Ectodermal cell (in vitro differentiated cells): ENCODE measurements around the gene HSPH1.

ENCODE experiments used
- H3K27ac ChIP-seq: 2 replicates; pipeline ENCODE4 v1.7.0; 2013; ENCODE audit warnings: mild to moderate bottlenecking, low read depth, low read length; ENCODE audit not compliant: insufficient read depth, poor library complexity, severe bottlenecking
- H3K27me3 ChIP-seq: 2 replicates; pipeline ENCODE4 v1.7.0; 2013; ENCODE audit warnings: mild to moderate bottlenecking, low read length; ENCODE audit not compliant: insufficient read depth, control insufficient read depth, poor library complexity, severe bottlenecking
- H3K36me3 ChIP-seq: one replicate; pipeline ENCODE4 v1.7.0; 2013; ENCODE audit warnings: low read length; ENCODE audit not compliant: control insufficient read depth, insufficient read depth
- H3K4me1 ChIP-seq: one replicate; pipeline ENCODE4 v1.7.0; 2013; ENCODE audit warnings: low read length; ENCODE audit not compliant: control insufficient read depth, insufficient read depth
- H3K4me3 ChIP-seq: 2 replicates; pipeline ENCODE4 v1.7.0; 2013; ENCODE audit warnings: low read depth, low read length, control low read depth; ENCODE audit not compliant: insufficient read depth
- H3K9me3 ChIP-seq: 2 replicates; pipeline ENCODE4 v1.7.0; 2013; ENCODE audit warnings: mild to moderate bottlenecking, low read length, moderate library complexity; ENCODE audit not compliant: control insufficient read depth
- WGBS, 2 experiments: methylation state at CpG; one replicate each; pipeline ENCODE4 v1.1.7; 2013; ENCODE audit warnings: missing lambda C conversion rate in 2 of 2; 5-methylcytosine and 5-hydroxymethylcytosine counted together

HSPH1 gene

GRCh38 chr13:31160857-31161556, 697 bp downstream of the HSPH1 start:
- peak overlapping the region; percentile 56 for H3K27ac ChIP-seq
- H3K36me3 ChIP-seq = no peaks in the 10 kb centered on the region
- no peaks in the 10 kb centered on the region for H3K9me3 ChIP-seq
- no peaks in the 10 kb centered on the region for H3K27me3 ChIP-seq
- no peaks in the 10 kb centered on the region for H3K4me1 ChIP-seq
- WGBS, 2 experiments = 0% methylated on average over 51 of the region's 51 CpGs
- H3K4me3 ChIP-seq = peak overlapping the region; percentile 86

- H3K27me3 ChIP-seq = no peaks in the 10 kb centered on the region
- H3K4me1 ChIP-seq = no peaks in the 10 kb centered on the region
- no peak overlapping the region for H3K4me3 ChIP-seq
- WGBS, 2 experiments = 82 to 87% methylated on average over 4 of the region's 4 CpGs
- no peak overlapping the region for H3K27ac ChIP-seq
- H3K9me3 ChIP-seq = no peaks in the 10 kb centered on the region
- H3K36me3 ChIP-seq = peaks cover 9% of the 10 kb centered on the region
Measured at GRCh38 chr13:31159306-31159705, 2.4 kb downstream of the HSPH1 start.

- H3K4me1 ChIP-seq = no peaks in the 10 kb centered on the region
- no peak overlapping the region for H3K4me3 ChIP-seq
- no peaks in the 10 kb centered on the region for H3K27me3 ChIP-seq
- 89 to 93% methylated on average over 1 to 2 of the region's 2 CpGs for WGBS, 2 experiments
- H3K36me3 ChIP-seq = peaks cover 30% of the 10 kb centered on the region
- H3K27ac ChIP-seq = no peak overlapping the region
- H3K9me3 ChIP-seq = no peaks in the 10 kb centered on the region
Measured at GRCh38 chr13:31154939-31155338, 6.8 kb downstream of the HSPH1 start.

- WGBS, 2 experiments = 99 to 100% methylated on average over 3 of the region's 3 CpGs
Measured at GRCh38 chr13:31151837-31152236, 9.9 kb downstream of the HSPH1 start.

GRCh38 chr13:31150315-31150985, 11.3 kb downstream of the HSPH1 start:
- Histone ChIP-seq H3K9me3 (no peaks in the 10 kb centered on the region), H3K27me3 (no peaks in the 10 kb centered on the region), H3K4me1 (no peaks in the 10 kb centered on the region), H3K27ac (no peak overlapping the region), H3K36me3 (peaks cover 45% of the 10 kb centered on the region), H3K4me3 (no peak overlapping the region)
- 95 to 100% methylated on average over 4 of the region's 4 CpGs for WGBS, 2 experiments

More at GRCh38 chr13:31151837-31152236, 9.9 kb downstream of the HSPH1 start:
- H3K27me3 ChIP-seq = no peaks in the 10 kb centered on the region
- H3K27ac ChIP-seq = no peak overlapping the region
- no peak overlapping the region for H3K4me3 ChIP-seq
- H3K9me3 ChIP-seq = no peaks in the 10 kb centered on the region
- no peaks in the 10 kb centered on the region for H3K4me1 ChIP-seq
- H3K36me3 ChIP-seq = peaks cover 32% of the 10 kb centered on the region

- Histone ChIP-seq H3K36me3 (peaks cover 48% of the 10 kb centered on the region), H3K27ac (no peak overlapping the region), H3K9me3 (no peaks in the 10 kb centered on the region), H3K27me3 (no peaks in the 10 kb centered on the region), H3K4me1 (no peaks in the 10 kb centered on the region), H3K4me3 (no peak overlapping the region)
- 95 to 96% methylated on average over 2 of the region's 2 CpGs for WGBS, 2 experiments
Measured at GRCh38 chr13:31149604-31150003, 12.1 kb downstream of the HSPH1 start.

- no peak overlapping the region for H3K4me3 ChIP-seq
- H3K36me3 ChIP-seq = peaks cover 53% of the 10 kb centered on the region
- WGBS, 2 experiments = 93 to 96% methylated on average over 4 of the region's 4 CpGs
- no peaks in the 10 kb centered on the region for H3K27me3 ChIP-seq
- H3K9me3 ChIP-seq = no peaks in the 10 kb centered on the region
- no peak overlapping the region for H3K27ac ChIP-seq
- H3K4me1 ChIP-seq = no peaks in the 10 kb centered on the region
Measured at GRCh38 chr13:31145417-31145816, 16.3 kb downstream of the HSPH1 start.

- no peaks in the 10 kb centered on the region for H3K9me3 ChIP-seq
- 90 to 94% methylated on average over 2 of the region's 3 CpGs for WGBS, 2 experiments
- peaks cover 42% of the 10 kb centered on the region for H3K36me3 ChIP-seq
- H3K27me3 ChIP-seq = no peaks in the 10 kb centered on the region
- H3K27ac ChIP-seq = no peak overlapping the region
- H3K4me1 ChIP-seq = no peaks in the 10 kb centered on the region
- no peak overlapping the region for H3K4me3 ChIP-seq
Measured at GRCh38 chr13:31138515-31138914, 23.2 kb downstream of the HSPH1 start.

- Histone ChIP-seq H3K4me1 (no peaks in the 10 kb centered on the region), H3K27me3 (no peaks in the 10 kb centered on the region), H3K9me3 (no peaks in the 10 kb centered on the region), H3K27ac (no peak overlapping the region), H3K36me3 (peaks cover 30% of the 10 kb centered on the region), H3K4me3 (no peak overlapping the region)
Measured at GRCh38 chr13:31136724-31137123, 25.0 kb downstream of the HSPH1 start.

GRCh38 chr13:31134039-31134711, 27.5 kb downstream of the HSPH1 start:
- Histone ChIP-seq H3K27me3 (no peaks in the 10 kb centered on the region), H3K27ac (no peak overlapping the region), H3K9me3 (no peaks in the 10 kb centered on the region), H3K4me3 (no peak overlapping the region), H3K4me1 (no peaks in the 10 kb centered on the region), H3K36me3 (peaks cover 19% of the 10 kb centered on the region)
- 86 to 92% methylated on average over 3 of the region's 3 CpGs for WGBS, 2 experiments
